Testis (tissue), 2 donors: Measurements from ENCODE around the gene MRFAP1.
"Not testable (repeated sequence)": the region's sequence is repeated elsewhere in the genome, so short reads cannot be mapped to it uniquely, and the experiment has no call there.

Experiments used
- CTCF ChIP-seq, 3 experiments: fragments of 450-650 bp in 2 of 3; fragments of 200-600 bp in 1 of 3; sonication (generic) in 1 of 3; IDR thresholded peaks; one replicate each; pipeline ENCODE4 v1.5.1; 2016 to 2019; ENCODE audit warnings: antibody characterized with exemption in 3 of 3, mild to moderate bottlenecking in 2 of 3, moderate library complexity in 1 of 3
- POLR2A ChIP-seq: fragments of 450-650 bp; IDR thresholded peaks from one replicate; pipeline ENCODE4 v1.6.1; 2017; ENCODE audit warnings: antibody characterized with exemption, mild to moderate bottlenecking, moderate library complexity

GRCh38 chr4:6672541-6673190 lies 32.2 kb downstream of the MRFAP1 start:
- not testable (repeated sequence) for TF ChIP-seq CTCF (IDR thresholded peaks at IDR 0.05); POLR2A
